Activated CD8-positive, alpha-beta memory T cell treated with anti-CD3 and anti-CD28 coated beads for 1 hour (primary cell): Measurements from ENCODE around the gene MAP3K3.
A peak's percentile ranks its signal among the peaks of the same experiment; 100 is the strongest.

ENCODE experiments used
- DNase-seq, 2 donors: peaks; one replicate each; pipeline ENCODE4 v3.0.0-alpha.2; 2020; ENCODE audit warnings: low read depth in 1 of 2; ENCODE audit errors: extremely low read depth in 1 of 2

MAP3K3 gene

DNA sequence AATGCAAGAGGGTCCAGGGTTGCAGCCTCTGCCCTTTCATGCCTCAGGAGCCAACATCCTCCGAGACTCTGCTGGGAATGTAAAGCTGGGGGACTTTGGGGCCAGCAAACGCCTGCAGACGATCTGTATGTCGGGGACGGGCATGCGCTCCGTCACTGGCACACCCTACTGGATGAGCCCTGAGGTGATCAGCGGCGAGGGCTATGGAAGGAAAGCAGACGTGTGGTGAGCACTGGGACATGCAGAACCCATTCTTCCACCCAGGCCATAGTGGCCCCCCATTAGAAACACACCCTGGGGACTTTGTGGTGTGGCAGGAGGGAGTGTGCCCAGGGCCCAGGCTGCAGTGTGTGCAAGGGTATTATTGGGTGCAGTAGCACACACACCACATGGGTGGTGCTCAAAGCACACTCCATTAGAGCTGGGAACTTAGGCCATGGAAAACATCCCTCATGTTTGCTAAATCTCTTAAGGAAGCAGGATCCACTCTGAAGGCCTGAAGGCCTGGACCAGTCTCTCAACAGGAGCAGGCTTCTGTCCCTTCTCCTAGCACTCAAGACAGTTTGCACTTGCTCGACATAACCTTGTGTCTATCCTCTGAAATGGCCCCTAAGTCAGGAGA lies 70.1 kb downstream of the MAP3K3 start:
- no peak for DNase-seq

GRCh38 chr17:63693411-63694113 lies 71.3 kb downstream of the MAP3K3 start:
- no peak for DNase-seq

DNA sequence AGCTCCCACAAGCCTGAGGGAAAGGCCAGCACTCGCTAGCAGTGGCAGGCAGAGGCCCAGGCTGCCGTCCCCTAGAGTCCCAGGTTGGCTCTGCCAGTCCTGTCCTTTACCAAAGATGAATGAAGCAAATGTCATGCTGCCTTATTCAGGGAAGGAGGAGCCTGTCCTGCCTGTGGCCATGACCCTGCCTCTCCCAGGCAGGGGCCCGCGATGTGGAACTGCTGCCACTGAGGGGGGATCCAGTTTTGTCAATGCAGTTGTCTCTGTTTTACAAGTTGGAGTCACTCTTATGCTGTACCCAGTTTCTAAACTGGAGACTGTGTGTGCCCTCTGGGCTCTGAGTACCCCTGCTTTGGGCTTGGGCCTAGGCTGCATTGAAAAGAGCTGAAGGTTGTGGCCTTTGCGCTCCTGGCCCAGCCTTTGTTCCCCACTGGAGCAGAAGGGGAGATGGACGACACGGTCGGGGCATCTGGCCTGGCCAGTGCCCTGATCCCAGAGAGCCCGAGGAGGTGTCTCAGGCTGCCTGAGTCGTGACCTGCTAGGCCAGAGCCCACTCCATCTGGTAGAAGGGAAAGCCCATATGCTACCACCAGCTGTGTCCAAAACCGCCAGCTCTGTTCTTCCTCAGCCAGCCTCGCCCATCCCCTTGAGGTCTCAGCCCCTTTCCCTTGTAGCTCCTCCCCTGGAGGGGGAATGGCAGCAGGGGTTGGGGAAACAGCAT lies 72.2 kb downstream of the MAP3K3 start:
- no peak for DNase-seq

GRCh38 chr17:63694950-63695773 lies 72.9 kb downstream of the MAP3K3 start:
- DNase-seq, result no peak

GRCh38 chr17:63695889-63696288 lies 73.7 kb downstream of the MAP3K3 start:
- no peak for DNase-seq

DNA sequence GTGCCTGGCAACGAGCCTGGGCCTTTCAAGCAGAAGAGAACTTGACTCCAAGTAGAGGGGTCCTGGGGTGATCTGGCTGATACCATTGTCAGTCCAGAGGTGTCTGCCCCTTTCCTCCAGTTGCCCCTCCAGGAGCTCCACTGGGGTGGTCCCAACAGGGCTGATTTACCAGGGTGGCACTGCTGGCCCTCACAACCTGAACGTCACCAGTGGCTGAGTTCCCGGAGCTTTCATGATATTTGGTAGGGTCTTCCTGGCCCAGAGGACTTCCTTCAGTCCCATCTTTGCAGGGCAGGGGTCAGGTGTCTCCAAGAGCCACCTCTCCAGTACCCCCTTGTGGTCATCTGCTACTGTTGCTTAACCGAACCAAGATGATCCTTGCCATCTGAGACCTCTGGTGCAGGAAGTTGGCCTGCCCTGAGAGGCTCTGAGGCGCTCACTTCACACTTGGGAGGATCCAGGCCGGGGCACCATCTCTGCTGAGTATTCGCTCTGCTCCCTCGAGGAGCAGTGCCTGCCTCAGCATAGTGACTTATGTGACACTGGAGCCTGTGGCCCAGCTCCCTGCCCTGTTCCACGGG lies 74.3 kb downstream of the MAP3K3 start:
- no peak for DNase-seq

- DNase-seq, result peak; percentile 69 to 70
Observed at GRCh38 chr17:63697341-63698286, 75.4 kb downstream of the MAP3K3 start.

DNA sequence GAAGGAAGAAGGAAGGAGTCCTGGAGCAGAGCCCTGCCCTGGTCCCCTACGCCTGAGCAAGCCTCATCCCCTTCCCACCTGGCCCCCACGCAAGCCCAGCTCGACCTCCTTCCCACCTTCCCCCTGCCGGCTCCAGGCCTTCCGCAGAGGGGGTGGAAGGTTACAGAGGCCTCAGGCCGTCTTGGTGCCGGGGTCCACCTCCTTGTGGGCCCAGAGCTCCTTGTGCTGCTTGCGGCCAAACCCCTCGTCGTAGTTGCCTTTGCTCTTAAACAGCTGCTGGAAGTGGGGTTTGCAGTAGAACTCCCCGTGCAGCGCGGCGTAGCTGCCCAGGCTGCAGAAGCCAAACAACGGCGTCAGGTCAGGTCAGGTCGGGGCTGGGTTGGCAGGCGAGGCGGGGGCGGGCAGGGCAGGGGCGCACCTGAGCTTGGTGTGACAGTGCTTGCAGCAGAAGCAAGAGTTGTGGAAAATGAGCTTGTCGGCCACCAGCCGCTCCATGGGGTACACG lies 76.2 kb downstream of the MAP3K3 start:
- no peak for DNase-seq

- DNase-seq, result peak; percentile 68 to 76
Observed at GRCh38 chr17:63698886-63699637, 76.8 kb downstream of the MAP3K3 start.

DNA sequence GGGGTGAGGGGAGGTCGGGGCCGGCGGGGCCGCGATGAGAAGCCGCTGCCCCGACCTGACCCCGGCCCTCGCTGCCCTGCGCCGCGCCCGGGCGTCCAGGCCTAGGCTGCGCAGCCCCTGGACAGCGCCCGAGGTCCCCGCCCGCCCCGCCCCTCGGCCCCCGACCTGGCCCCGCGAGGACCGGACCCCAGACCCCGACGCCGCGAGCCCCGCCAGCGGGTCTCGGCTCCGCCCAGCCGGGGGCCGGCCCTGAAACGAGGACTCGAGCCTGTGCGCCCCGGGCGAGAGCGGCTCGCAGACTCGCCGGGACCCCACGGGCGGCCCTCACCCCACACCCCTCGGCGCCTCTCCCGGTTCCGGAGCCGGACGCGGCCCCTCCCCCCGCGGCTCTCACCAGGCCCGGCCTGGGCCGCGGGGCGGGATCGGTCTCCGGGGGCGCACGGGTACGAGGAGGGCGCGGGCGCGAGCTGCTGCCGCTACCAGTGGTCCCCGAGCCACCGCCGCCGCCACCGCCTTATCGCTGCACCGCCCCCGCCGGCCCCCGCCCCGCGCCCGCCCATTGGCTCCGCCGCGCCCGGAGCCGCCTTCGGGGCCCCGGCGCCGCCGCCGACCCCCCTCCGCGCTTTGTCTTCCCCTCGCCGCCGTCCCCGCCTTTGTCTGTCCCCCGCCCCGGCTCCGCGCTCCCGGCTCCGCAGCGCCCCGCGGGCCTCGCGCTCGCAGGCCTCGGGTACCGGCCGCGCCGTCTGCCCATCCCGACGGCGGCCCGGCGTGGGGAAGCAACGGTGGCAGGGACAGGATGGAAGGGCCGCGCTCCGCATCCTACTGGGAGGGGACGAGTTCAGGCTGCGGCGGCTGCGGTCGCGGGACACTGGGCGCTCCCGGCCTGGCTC lies 77.7 kb downstream of the MAP3K3 start, which contains the start of gene LIMD2:
TSS of gene LIMD2 (minus strand) at position 488 of the 890 bp plus-strand sequence. CDS start 827 bp downstream, outside the sequence.
- DNase-seq, result peak; percentile 65 to 84

DNA sequence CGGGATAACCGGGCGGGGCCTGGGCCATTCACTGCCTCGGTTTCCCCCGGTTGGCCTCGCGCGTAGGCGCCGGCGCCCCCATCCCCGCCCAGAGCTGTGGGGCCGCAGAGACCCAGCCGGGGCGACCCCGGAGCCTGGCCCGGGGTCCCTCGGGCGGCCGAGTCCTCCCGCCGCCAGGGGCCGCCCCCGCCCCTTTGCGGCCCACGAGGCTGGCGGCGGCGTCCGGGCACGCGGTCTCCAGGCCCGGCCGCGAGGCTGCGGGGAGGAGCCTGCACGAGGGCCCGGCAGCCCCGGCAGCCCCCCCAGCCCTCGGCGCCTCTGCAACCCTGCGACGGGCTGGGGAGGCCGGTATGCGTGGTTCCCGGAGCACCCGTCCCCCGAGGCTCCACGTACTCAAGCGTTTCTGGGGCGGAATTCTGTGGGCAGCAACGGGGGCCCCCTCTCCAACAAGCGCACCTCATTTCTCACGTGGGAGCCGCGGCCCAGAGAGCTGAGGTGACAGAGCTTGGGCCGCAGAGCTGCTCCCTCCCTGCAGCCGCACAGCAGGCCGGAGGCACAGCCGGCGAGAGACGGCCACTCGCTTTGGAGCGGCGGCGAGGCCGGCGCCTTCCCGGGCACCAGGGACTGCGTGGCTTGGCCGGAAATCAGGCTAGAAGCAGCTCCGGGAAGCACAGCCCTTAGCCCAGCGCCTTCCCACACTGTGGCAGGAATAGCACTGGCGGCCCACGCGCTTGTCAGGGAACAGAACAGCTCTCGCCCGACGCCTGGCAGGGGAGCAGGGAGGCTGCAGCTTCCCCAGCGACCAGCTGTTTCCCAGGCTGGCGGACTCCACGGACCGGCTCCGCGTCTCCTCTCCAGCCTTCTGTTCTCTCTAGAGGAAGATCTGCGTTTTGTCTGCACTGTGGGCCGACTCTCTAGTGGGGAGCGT lies 78.6 kb downstream of the MAP3K3 start:
- no peak for DNase-seq

DNA sequence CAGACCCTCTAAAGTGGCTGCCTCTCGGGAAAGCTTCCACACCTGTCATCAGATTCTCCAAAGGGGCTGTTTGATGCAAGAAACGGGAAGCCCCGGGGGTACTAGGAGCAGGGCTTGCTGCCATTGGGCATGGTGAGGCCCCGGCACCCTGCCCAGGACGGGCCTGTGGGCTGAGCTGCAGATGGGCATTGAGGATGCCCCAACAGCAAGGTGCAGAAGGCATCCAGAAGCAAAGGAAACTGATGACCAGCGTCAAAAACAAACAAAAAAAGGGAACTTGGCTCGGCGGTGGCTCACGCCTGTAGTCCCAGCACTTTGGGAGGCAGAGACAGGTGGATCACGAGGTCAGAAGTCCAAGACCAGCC lies 79.2 kb downstream of the MAP3K3 start:
- no peak for DNase-seq

DNA sequence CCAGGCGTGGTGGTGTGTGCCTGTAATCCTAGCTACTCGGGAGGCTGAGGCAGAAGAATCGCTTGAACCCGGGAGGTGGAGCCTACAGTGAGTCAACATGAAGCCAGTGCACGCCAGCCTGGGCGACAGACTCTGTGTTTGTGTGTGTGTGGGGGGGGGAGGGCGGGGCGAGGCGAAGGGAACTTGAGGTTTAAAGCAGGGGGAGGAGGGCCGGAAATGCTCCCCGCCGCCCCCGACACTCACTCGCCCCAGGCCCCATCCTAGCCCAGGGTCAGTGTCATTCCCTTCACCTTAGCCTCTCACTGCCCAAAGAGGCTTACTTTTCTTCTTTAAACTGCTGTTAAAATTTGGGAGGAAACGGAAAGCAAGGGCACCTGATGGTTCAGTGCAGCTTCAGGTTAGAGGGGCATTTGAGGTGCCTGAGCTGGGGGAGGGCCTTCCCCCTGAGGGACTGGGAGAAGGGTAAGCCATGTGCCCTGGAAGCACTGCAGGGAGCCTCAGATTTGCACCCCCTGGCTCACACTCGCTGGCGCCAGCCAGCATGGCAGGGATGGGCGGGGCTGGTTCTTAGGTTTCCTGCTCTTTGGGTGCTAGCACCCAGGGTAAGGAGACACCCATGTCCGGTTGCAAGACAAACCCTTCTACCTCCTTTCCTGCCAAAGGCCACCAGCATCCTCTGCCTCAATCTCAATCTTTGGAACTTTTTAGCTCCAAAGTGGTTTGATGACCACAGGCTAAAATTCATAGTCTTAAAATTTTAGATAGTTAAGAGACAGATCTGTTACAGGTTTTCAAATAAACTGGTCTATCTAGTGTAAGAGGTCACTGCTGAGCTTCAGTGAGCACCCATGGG lies 79.9 kb downstream of the MAP3K3 start:
- peak in 1 of 2 donors; percentile 53 for DNase-seq

DNA sequence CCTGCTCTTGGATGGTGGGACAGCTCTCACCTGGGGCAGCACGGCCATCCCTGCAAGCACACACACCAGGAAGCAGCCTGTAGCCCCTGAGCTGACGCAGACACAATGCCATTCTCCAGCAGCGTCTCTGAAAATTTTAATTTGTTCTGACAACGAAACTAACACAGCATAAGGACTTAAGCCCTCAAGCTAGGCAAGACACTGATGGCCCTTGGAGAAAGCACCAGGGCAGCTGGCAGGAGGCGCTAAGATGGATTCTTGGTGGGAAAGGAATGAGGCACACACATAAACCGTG lies 80.5 kb downstream of the MAP3K3 start:
- no peak for DNase-seq

DNA sequence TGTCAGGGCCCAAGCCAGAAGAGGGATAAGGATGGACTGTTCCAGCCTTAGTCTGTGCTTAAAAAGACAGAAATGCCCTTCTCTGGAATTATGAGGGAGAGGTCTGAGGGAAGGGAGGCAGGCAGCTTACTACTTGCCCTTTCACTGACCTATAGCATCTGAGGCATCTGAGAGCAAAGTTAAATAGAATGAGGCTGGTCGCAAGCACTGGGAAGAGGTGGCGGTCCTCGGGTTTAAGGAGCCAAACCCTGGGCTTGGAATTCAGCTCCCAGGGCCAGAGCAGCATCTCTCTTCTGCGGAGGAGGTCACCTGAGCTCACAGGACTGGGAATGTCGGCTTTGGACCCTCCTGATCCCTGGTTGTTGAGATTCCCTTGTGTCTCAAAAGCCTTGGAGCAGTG lies 80.8 kb downstream of the MAP3K3 start:
- DNase-seq, result no peak
